Liver (tissue), 9 donors: ENCODE measurements around the gene LIX1L. TPM values are rescaled to one million over a fixed set of nuclear protein-coding genes. Genes with fewer than 3 reads are reported as not detected.

Source experiments
- DNase-seq: peaks from one replicate; pipeline ENCODE4 v3.0.0-alpha.2; 2017; ENCODE audit warnings: low spot score
- H3K27ac ChIP-seq, 2 donors: one replicate each; pipeline ENCODE4 v1.7.0; 2013; ENCODE audit warnings: inconsistent platforms in 2 of 2, low read length in 2 of 2, control low read depth in 1 of 2, low read depth in 1 of 2, mild to moderate bottlenecking in 1 of 2
- H3K27me3 ChIP-seq, 4 donors: one replicate each; pipeline versions ENCODE4 v1.6.1 to v1.7.0; 2013; ENCODE audit warnings: low read length in 3 of 4, inconsistent platforms in 1 of 4, mild to moderate bottlenecking in 1 of 4, moderate library complexity in 1 of 4; ENCODE audit not compliant: control insufficient read depth in 4 of 4, insufficient read depth in 4 of 4
- H3K36me3 ChIP-seq, 4 donors: one replicate each; pipeline versions ENCODE4 v1.6.1 to v1.7.0; 2013; ENCODE audit warnings: low read length in 3 of 4, mild to moderate bottlenecking in 3 of 4, low read depth in 1 of 4, moderate library complexity in 1 of 4; ENCODE audit not compliant: control insufficient read depth in 4 of 4, insufficient read depth in 3 of 4
- H3K4me1 ChIP-seq, 4 donors: one replicate each; pipeline versions ENCODE4 v1.6.1 to v1.7.0; 2013; ENCODE audit warnings: low read length in 3 of 4, mild to moderate bottlenecking in 3 of 4, moderate library complexity in 1 of 4; ENCODE audit not compliant: control insufficient read depth in 4 of 4, insufficient read depth in 4 of 4
- H3K4me3 ChIP-seq, 3 donors: one replicate each; pipeline versions ENCODE4 v1.6.1 to v1.7.0; 2013; ENCODE audit warnings: low read length in 3 of 3, control low read depth in 1 of 3, low read depth in 1 of 3, mild to moderate bottlenecking in 1 of 3
- H3K9ac ChIP-seq, 2 donors: one replicate each; pipeline ENCODE4 v1.7.0; 2013; ENCODE audit warnings: low read length in 2 of 2, mild to moderate bottlenecking in 2 of 2, moderate library complexity in 2 of 2, control low read depth in 1 of 2, low read depth in 1 of 2
- H3K9me3 ChIP-seq, 4 donors: one replicate each; pipeline versions ENCODE4 v1.6.1 to v1.7.0; 2013; ENCODE audit warnings: low read length in 3 of 4; ENCODE audit not compliant: control insufficient read depth in 4 of 4
- ATF3 ChIP-seq: IDR thresholded peaks from 2 replicates; pipeline ENCODE4 v1.6.1; 2016; ENCODE audit warnings: antibody characterized with exemption
- EGR1 ChIP-seq, 2 donors: IDR thresholded peaks; 2 replicates each; pipeline ENCODE4 v1.6.1; 2016 to 2018; ENCODE audit warnings: antibody characterized with exemption in 2 of 2, low read depth in 2 of 2
- FOXA1 ChIP-seq: IDR thresholded peaks from 2 replicates; pipeline ENCODE4 v1.6.1; 2016; ENCODE audit warnings: antibody characterized with exemption
- HNF4A ChIP-seq, 2 donors: conservative IDR thresholded peaks; 2 replicates each; pipeline ENCODE4 v1.6.1; 2016; ENCODE audit warnings: antibody characterized with exemption in 2 of 2, mild to moderate bottlenecking in 2 of 2
- HNF4G ChIP-seq: IDR thresholded peaks from 2 replicates; pipeline ENCODE4 v1.6.1; 2016; ENCODE audit warnings: antibody characterized with exemption
- JUND ChIP-seq, 2 donors: IDR thresholded peaks; 2 replicates each; pipeline ENCODE4 v1.6.1; 2016; ENCODE audit warnings: antibody characterized with exemption in 2 of 2
- NR2F2 ChIP-seq: IDR thresholded peaks from 2 replicates; pipeline ENCODE4 v1.6.1; 2016; ENCODE audit warnings: antibody characterized with exemption
- RAD21 ChIP-seq, 2 donors: IDR thresholded peaks; 2 replicates each; pipeline ENCODE4 v1.6.1; 2016; ENCODE audit warnings: antibody characterized with exemption in 2 of 2, mild to moderate bottlenecking in 2 of 2
- RXRA ChIP-seq, 2 donors: IDR thresholded peaks; 2 replicates each; pipeline ENCODE4 v1.6.1; 2017 to 2018; ENCODE audit warnings: antibody characterized with exemption in 2 of 2, mild to moderate bottlenecking in 1 of 2
- SP1 ChIP-seq: IDR thresholded peaks from 2 replicates; pipeline ENCODE4 v1.6.1; 2018; ENCODE audit warnings: antibody characterized with exemption, mild to moderate bottlenecking
- TAF1 ChIP-seq: conservative IDR thresholded peaks from 2 replicates; pipeline ENCODE4 v1.6.1; 2016; ENCODE audit warnings: antibody characterized with exemption, mild to moderate bottlenecking
- YY1 ChIP-seq: IDR thresholded peaks from 2 replicates; pipeline ENCODE4 v1.6.1; 2016; ENCODE audit warnings: antibody characterized with exemption, mild to moderate bottlenecking
- WGBS: extraction: QIAGEN DNeasy Blood & Tissue Kit; methylation state at CpG from one replicate; pipeline ENCODE4 v1.1.7; 2013; 5-methylcytosine and 5-hydroxymethylcytosine counted together
- polyA plus RNA-seq, 2 donors: library from polyadenylated mRNA; stranded (reverse) in 1 of 2; unstranded in 1 of 2; fragments of 200-250 nt in 1 of 2; fragments of >200 nt in 1 of 2; fragmentation: Nextera tagmentation in 1 of 2; extraction: Ambion mirVana in 1 of 2; gene quantifications; one replicate each; pipeline versions ENCODE4 v1.2.1 to v1.2.3, GENCODE V29; 2013 to 2015
- total RNA-seq, 2 donors: library from RNA; depleted of rRNA; stranded (reverse); fragments of >200 nt; gene quantifications; one replicate each; pipeline ENCODE4 v1.2.3, GENCODE V29; 2014
- TF ChIP-seq, protein P1 (sequence below): IDR thresholded peaks from 2 replicates; pipeline ENCODE4 v1.6.1; 2016; ENCODE audit warnings: antibody characterized with exemption
- TF ChIP-seq, protein P2 (sequence below): fragments of 150-350 bp; IDR thresholded peaks from 2 replicates; pipeline ENCODE4 v1.5.1; 2017; ENCODE audit warnings: improper control_type of control experiment, low read depth, low read length; ENCODE audit not compliant: missing input control
- TF ChIP-seq, protein P3 (sequence below): IDR thresholded peaks from 2 replicates; pipeline ENCODE4 v1.6.1; 2016; ENCODE audit warnings: antibody characterized with exemption
- donor health status: healthy.
- donor health status: healthy.
- donor health status: healthy.
- donor health status: healthy.
- donor health status: healthy.

LIX1L gene
- total and polyA plus RNA-seq, 4 donors = 4.6 to 8.6 (median 6.3) TPM

DNA sequence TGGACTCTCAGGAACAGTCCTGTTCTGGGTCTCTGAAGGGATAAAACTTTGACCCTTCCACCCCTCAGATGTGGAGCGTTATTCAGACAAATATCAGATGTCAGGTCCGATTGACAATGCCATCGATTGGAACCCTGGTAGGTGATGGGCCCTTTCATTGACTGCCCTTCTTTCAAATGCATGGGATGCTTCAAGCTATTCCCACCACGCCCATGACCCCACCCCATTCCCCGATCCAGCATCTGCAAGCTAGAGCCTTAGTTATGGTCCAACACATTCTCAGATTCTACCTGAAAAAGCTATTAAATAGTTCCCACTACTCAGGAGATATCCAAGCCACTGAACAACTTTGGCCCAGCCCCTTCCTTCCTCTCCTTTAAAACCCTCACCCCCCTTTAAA, 19.2 kb upstream of the LIX1L start:
- H3K27me3 ChIP-seq = no peaks in the 10 kb centered on the region
- no peaks in the 10 kb centered on the region for H3K9me3 ChIP-seq
- H3K36me3 ChIP-seq = peaks cover 0 to 8% (median 0%) of the 10 kb centered on the region in 4 donors
- TF ChIP-seq JUND (IDR thresholded peaks at IDR 0.05) = no peak
- TF ChIP-seq, protein P1, sequence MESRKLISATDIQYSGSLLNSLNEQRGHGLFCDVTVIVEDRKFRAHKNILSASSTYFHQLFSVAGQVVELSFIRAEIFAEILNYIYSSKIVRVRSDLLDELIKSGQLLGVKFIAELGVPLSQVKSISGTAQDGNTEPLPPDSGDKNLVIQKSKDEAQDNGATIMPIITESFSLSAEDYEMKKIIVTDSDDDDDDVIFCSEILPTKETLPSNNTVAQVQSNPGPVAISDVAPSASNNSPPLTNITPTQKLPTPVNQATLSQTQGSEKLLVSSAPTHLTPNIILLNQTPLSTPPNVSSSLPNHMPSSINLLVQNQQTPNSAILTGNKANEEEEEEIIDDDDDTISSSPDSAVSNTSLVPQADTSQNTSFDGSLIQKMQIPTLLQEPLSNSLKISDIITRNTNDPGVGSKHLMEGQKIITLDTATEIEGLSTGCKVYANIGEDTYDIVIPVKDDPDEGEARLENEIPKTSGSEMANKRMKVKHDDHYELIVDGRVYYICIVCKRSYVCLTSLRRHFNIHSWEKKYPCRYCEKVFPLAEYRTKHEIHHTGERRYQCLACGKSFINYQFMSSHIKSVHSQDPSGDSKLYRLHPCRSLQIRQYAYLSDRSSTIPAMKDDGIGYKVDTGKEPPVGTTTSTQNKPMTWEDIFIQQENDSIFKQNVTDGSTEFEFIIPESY = no peak
- H3K9ac ChIP-seq = no peak overlapping the region
- no peak for DNase-seq
- 87% methylated on average over 5 of the region's 5 CpGs for whole genome bisulfite sequencing
- no peak overlapping the region for H3K4me3 ChIP-seq
- peaks cover 19 to 49% (median 29%) of the 10 kb centered on the region in 4 donors for H3K4me1 ChIP-seq
- H3K27ac ChIP-seq = no peak overlapping the region

GRCh38 chr1:145975216-145975615, 17.4 kb upstream of the LIX1L start:
- H3K27ac ChIP-seq = no peak overlapping the region
- H3K4me1 ChIP-seq = peaks cover 11 to 40% (median 21%) of the 10 kb centered on the region in 4 donors
- 51% methylated on average over 4 of the region's 4 CpGs for WGBS

DNA sequence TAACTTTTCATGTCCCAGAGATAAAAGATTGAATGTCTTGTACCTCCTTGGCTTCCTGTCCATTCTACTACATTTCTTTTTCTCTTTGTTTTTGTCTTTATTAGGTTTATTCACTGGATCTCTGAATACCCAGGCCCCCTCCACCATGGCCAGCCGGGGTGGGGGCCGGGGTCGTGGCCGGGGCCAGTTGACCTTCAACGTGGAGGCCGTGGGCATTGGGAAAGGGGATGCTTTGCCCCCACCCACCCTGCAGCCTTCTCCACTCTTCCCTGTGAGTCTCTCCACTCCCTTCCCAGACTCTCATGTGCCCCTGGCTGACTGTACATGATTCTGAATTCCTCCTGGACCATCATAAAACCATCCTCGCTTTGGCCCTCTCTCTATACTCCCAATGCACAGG, 16.9 kb upstream of the LIX1L start:
- no peak for DNase-seq
- no peak for TF ChIP-seq HNF4G
- TF ChIP-seq ATF3 = no peak
- no peak for TF ChIP-seq TAF1
- no peak overlapping the region for H3K27ac ChIP-seq

More at GRCh38 chr1:145975216-145975615, 17.4 kb upstream of the LIX1L start:
- Histone ChIP-seq H3K9ac (peak overlapping the region in 1 of 2 donors; percentile 17), H3K27me3 (no peaks in the 10 kb centered on the region), H3K9me3 (no peaks in the 10 kb centered on the region), H3K36me3 (peaks cover 0 to 8% (median 0%) of the 10 kb centered on the region in 4 donors), H3K4me3 (no peak overlapping the region)
- no peak for DNase-seq
- TF ChIP-seq RXRA (IDR thresholded peaks at IDR 0.05) = peak in 1 of 2 donors; percentile 32
- peak in 1 of 2 donors; percentile 8 for TF ChIP-seq RAD21 (IDR thresholded peaks at IDR 0.05)
- no peak for TF ChIP-seq HNF4G
- no peak for TF ChIP-seq EGR1 (IDR thresholded peaks at IDR 0.05; ENCODE audit: low read depth in 2 of 2)
- no peak for TF ChIP-seq YY1
- no peak for TF ChIP-seq NR2F2
- peak; percentile 22 to 39 for TF ChIP-seq HNF4A (conservative IDR thresholded peaks at IDR 0.05)

GRCh38 chr1:145972580-145972979, 14.8 kb upstream of the LIX1L start:
- WGBS = 35% methylated on average over 7 of the region's 7 CpGs
- H3K27me3 ChIP-seq = no peaks in the 10 kb centered on the region
- peaks cover 9 to 23% (median 17%) of the 10 kb centered on the region in 4 donors for H3K4me1 ChIP-seq
- H3K27ac ChIP-seq = peak overlapping the region; percentile 70 to 85
- no peak overlapping the region for H3K4me3 ChIP-seq
- no peak for DNase-seq
- no peak overlapping the region for H3K9ac ChIP-seq
- no peaks in the 10 kb centered on the region for H3K9me3 ChIP-seq
- H3K36me3 ChIP-seq = no peaks in the 10 kb centered on the region
- TF ChIP-seq, protein P1 = peak; percentile 80
- TF ChIP-seq FOXA1 (peak; percentile 74), RAD21 (IDR thresholded peaks at IDR 0.05) (peak; percentile 33 to 57), EGR1 (IDR thresholded peaks at IDR 0.05; ENCODE audit: low read depth in 2 of 2) (peak in 1 of 2 donors; percentile 84), SP1 (peak; percentile 83), HNF4A (conservative IDR thresholded peaks at IDR 0.05) (peak; percentile 94 to 97), JUND (IDR thresholded peaks at IDR 0.05) (peak; percentile 70 to 90), NR2F2 (no peak), YY1 (peak; percentile 92)
- TF ChIP-seq, protein P2, sequence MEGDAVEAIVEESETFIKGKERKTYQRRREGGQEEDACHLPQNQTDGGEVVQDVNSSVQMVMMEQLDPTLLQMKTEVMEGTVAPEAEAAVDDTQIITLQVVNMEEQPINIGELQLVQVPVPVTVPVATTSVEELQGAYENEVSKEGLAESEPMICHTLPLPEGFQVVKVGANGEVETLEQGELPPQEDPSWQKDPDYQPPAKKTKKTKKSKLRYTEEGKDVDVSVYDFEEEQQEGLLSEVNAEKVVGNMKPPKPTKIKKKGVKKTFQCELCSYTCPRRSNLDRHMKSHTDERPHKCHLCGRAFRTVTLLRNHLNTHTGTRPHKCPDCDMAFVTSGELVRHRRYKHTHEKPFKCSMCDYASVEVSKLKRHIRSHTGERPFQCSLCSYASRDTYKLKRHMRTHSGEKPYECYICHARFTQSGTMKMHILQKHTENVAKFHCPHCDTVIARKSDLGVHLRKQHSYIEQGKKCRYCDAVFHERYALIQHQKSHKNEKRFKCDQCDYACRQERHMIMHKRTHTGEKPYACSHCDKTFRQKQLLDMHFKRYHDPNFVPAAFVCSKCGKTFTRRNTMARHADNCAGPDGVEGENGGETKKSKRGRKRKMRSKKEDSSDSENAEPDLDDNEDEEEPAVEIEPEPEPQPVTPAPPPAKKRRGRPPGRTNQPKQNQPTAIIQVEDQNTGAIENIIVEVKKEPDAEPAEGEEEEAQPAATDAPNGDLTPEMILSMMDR = no peak
- TF ChIP-seq, protein P3, sequence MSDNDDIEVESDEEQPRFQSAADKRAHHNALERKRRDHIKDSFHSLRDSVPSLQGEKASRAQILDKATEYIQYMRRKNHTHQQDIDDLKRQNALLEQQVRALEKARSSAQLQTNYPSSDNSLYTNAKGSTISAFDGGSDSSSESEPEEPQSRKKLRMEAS = peak; percentile 84

More for the DNA sequence above, 16.9 kb upstream of the LIX1L start:
- Histone ChIP-seq H3K36me3 (peaks cover 0 to 8% (median 0%) of the 10 kb centered on the region in 4 donors), H3K9ac (peak overlapping the region in 1 of 2 donors; percentile 17), H3K9me3 (no peaks in the 10 kb centered on the region), H3K4me1 (peaks cover 11 to 40% (median 19%) of the 10 kb centered on the region in 4 donors), H3K27me3 (no peaks in the 10 kb centered on the region), H3K4me3 (no peak overlapping the region)
- WGBS = 92% methylated on average over 7 of the region's 7 CpGs
